Measurements from ENCODE around the gene WDR44.
A peak's percentile ranks its signal among the peaks of the same experiment; 100 is the strongest.
"Not testable (repeated sequence)": the region's sequence is repeated elsewhere in the genome, so short reads cannot be mapped to it uniquely, and the experiment has no call there.

The WDR44 gene

GRCh38 chrX:118482384-118482783, 136.5 kb downstream of the WDR44 start:
- DNase-seq (ENCODE audit: low spot score) = not testable (repeated sequence)

DNA sequence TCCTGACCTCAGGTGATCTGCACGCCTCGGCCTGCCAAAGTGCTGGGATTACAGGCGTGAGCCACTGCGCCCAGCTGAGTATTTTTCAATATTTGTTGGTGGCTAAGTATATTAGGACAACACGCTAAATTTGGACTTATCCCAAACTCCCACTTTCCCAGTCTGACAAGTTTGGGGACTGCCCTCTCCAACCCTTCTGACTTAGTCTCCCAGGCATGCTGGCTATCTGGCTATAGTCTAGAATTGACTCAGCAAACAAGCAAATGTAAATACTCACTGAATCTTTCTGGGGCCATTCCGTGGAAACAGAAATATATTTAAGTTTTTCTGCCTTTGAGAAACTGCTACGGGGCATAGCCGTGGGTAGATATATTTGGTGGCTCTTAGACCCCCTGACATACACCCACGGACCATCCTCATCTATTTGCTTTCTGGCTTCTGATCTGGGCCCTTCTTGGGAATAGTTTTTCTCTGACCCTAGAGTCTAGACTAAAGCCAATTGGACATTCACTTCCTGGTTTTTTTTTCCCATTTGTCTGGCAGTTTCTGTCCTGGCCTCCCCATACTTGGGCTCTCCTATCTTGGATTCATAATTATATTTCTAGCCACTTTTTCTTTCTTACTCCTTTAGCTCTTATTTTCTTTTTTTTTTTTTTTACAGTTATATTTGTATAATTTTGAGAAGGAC, 138.5 kb downstream of the WDR44 start:
- DNase-seq (ENCODE audit: low spot score) = no peak

DNA sequence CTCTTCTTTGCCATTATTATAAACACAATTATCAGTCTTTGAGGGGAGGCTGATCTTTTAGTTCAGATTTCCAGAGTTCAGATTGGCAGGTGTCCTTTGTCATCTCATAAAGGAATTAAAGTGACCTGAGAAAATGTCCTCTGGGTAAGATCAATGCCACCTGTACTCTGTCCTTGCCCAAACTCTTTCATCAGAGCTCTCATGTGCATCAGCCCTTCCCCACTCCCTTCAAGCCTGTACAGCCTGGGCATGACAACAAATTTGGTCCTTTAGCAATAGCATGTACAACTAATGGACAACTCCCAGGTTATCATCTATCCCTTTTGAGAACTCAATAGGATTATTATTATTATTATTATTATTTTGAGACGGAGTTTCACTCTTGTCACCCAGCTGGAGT, 140.8 kb downstream of the WDR44 start:
- DNase-seq (ENCODE audit: low spot score) = not testable (repeated sequence)

DNA sequence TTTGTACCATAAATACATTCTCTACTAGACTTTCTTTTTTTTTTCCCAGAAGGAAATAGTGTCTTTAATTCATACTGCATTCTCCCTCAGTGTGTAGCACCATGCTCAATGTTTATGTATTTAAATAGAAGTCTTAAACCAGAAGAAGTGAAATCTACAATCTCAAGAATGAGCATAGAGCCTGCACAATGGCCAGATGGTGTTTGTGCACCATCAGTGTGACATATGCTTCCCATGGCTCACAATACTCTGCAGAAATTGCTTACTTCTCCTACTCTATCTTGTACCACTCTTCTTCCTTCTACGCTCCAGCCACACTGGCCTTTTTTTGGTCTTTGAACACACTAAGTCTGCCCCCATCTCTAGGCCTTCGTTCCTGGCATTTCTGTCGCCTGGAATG, 147.1 kb downstream of the WDR44 start:
- no peak for DNase-seq (ENCODE audit: low spot score)

DNA sequence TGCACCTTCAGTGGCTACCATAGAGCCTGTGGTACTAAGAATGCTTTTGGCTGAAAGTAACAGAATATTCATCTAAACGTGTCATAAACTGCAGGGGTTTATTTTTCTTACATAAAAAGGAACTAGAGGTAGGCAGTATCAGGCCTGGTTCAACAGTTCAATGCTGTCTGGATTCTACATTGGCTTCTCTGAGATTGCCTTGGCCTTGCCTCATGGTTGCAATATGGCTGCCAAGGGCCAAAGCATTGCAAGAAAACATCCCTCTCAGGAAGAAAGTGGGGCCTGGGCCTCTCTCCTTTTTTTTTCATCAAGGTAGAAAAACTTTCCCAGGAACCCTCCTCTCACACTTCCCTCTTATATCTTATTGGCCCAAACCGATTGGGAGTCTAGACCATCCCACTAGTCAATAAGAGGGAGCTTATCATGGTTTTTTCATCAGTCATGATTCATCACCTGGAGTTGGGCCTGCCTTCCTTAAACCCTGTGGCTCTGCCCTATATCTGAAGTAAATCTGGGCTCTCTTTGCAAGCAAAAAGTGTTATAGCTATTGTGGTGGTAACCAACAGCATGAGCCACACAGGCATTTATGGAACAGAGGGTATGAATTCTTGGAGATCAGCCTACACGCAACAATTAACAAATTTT, 147.9 kb downstream of the WDR44 start:
- no peak for DNase-seq (ENCODE audit: low spot score)

- DNase-seq (ENCODE audit: low spot score) = peak; percentile 62
These were observed 149.4 kb downstream of the WDR44 start, which contains the start of gene DOCK11 for GRCh38 chrX:118495061-118495921. TSS of gene DOCK11 (plus strand) at chrX:118495815. CDS start at chrX:118495972, 157 bp downstream.

DNA sequence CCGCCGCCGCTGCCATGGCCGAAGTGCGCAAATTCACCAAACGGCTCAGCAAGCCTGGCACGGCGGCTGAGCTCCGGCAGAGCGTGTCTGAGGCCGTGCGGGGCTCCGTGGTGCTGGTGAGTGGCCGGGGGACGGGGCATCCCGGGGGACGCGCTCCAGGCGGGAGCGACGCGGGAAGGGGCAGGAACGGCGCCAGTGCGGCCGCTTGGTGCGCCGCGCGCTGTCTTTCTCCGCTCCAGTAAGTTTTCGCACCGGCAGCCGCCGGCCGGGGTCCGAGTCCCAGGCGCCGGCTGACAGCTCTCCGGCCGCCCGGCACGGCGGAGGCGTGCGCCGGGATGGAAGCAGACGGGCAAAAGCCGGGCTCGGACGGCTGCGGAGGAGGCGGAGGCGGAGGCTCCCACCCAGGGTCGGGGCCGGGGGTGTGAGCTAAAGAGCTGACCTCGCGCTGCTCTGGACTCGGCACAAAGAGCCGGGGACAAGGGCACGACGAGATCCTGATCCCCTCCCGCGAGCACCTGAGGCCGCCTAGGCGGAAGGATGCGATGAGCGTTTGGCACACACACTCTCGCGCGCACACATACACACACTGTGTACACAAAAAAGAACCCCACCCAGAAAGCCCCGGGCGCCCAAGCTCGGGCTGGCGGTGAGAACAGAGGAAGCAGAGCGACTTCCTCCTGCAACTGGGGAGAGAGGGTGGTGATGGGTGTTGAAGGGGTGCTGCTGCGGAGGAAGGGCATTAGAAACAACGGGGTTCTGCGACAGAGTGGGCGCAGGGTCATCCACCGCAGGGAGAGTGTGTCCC, 150.3 kb downstream of the WDR44 start:
- DNase-seq (ENCODE audit: low spot score) = peak; percentile 54

GRCh38 chrX:118496763-118497079, 150.8 kb downstream of the WDR44 start:
- DNase-seq (ENCODE audit: low spot score) = no peak

DNA sequence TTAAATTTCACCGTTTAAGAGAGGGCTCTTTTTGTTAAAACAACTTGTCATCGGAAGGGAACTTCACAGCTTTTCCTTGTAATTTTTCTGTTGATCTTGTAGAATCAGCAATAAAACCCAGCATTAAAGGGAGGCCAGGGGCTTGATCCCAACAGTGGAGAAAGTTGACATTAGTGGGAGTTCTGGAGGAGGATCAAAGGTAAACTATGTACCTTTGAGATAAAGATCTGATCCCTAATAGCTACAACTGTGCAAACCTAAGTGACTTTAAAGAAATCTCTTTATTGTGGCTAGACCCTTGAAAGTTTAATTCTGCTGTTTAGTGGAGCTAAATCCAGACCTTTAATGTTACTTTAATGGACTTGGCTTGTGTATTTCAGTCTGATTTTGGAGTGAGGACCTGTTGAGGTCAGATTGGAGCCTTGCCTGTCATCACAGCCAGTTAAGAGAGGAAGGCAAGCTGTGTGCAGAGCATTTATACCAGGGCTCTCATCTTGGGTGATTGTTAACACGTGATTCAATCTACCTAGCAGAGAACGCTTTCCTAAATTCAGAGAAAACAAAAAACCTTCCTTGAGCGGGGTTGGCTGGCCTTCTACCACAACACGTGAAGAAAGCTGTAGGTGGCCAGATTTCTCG, 151.4 kb downstream of the WDR44 start:
- no peak for DNase-seq (ENCODE audit: low spot score)

- DNase-seq (ENCODE audit: low spot score) = no peak
These were observed 152.4 kb downstream of the WDR44 start for GRCh38 chrX:118498351-118498750.

DNA sequence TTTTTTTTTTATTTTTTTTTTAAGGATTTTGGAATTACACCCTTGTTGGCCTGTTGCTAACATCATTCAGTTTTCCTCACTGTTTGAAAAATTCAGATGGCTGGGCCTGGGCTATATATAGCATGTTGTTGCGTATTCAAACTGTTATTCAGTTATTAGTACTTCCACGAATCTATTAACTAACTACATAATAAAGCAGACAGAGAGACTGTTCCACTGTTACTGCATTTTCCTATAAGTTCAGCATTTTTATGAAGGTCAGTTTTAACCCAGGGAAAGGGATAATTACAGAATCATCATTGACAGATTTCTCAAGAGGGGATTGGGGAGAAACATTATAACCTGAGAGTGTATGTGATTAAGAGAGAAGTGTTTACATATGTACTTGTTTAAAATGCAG, 152.8 kb downstream of the WDR44 start:
- DNase-seq (ENCODE audit: low spot score) = no peak

- no peak for DNase-seq (ENCODE audit: low spot score)
These were observed 153.4 kb downstream of the WDR44 start for GRCh38 chrX:118499295-118499694.
